ENCODE measurements around the gene KDM6A.
"Not testable (repeated sequence)": the region's sequence is repeated elsewhere in the genome, so short reads cannot be mapped to it uniquely, and the experiment has no call there.

KDM6A gene

DNA sequence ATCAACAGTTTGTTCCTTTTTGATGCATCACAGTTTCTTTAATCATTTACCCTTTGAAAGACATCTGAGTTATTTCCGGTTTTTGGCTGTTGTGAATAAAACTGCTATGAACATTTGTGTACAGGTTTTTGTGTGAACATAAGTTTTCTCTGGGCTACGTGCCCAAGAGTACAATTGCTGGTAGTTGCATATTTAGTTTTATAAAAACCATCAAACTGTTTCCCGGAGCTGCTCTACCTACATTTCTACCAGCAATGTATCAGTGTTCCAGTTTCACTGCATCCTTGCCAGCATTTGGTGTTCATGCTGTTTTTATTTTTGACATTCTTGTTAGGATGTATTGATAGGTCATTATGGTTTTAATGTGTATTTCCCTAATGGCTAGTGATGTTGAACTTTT lies 17.3 kb downstream of the KDM6A start:
- no peak for DNase-seq

GRCh38 chrX:44890687-44891086 lies 17.7 kb downstream of the KDM6A start:
- DNase-seq = not testable (repeated sequence)

GRCh38 chrX:44891642-44892041 lies 18.7 kb downstream of the KDM6A start:
- DNase-seq = no peak

GRCh38 chrX:44896876-44897186 lies 23.8 kb downstream of the KDM6A start:
- DNase-seq = no peak

DNA sequence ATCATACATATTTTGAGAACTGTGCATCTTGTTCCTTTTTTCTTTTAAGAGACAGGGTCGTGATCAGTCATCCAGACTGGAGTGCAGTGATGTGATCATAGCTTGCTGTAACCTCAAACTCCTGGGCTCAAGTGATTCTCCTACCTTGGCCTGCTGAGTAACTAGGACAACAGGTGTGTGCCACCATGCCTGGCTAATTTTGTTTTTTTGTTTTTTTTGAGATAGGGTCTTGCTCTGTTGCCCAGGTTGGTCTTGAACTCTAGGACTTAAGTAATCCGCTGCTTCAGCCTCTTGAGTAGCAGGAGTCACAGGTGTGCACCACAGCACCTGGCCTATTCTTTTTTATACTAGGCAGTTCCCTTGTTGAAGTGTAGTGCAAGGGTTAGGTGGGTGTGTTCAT lies 24.6 kb downstream of the KDM6A start:
- no peak for DNase-seq

- no peak for DNase-seq
Observed at GRCh38 chrX:44898411-44899221, 25.6 kb downstream of the KDM6A start.

GRCh38 chrX:44899946-44900345 lies 27.0 kb downstream of the KDM6A start:
- no peak for DNase-seq

GRCh38 chrX:44903107-44903506 lies 30.1 kb downstream of the KDM6A start:
- DNase-seq = no peak

DNA sequence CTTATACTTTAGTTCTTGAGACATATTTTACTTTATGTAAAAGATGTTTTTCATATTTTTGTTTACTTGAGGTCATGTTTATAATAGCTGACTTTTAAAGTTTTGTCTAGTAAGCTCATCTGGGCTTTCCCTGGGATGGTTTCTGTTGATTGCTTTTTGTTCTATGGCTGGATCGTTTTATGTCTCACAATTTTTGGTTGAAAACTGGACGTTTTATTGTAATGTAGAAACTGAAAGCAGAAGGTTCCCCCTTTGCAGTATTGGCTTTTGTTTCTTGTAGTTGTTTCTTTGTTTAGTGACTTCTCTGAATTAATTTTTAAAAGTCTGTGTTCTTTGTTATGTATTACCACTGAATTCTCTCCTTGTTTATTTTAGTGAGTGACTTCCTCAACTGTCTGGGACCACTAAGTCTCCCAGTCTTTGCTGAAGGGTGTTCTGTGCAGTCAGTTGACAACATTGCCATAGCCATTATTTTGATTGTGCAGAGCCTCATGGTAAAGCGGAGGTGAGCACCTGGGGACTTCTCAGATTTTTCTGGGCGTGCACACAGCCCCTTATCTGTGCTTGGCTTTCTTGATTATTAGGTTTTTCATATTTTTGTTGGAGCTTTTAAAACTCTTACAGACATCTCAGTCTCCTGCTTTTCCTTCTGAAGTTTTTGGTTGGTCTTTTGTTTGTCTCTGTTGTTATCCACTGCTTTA lies 31.0 kb downstream of the KDM6A start:
- peak in 1 of 2 donors; percentile 33 for DNase-seq

DNA sequence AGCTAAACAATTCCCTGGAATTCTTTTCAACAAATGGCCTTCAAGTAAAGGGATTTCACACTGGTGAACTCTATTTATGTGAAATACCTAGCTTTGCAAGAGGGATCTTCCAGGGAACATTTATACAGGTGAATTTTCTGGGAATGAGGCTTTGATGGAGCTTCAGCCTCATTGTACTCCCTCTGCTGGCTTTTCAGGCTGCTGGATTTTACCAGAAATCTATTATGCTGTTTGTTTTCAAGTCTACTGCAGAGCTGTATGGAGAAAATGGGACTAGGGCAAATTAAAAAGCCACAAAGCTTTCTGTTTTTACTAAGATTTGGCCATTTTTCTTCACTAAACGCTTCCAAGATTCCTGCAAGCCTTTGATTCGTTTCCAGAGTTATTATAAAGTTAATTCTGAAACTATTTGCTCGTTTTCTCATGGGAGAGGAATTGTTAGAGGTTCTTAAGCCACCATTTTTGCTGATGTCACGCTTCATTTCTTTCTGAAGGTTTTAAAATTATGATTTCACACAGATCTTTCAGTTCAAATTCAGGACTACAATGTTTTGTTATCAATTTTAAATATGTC lies 31.6 kb downstream of the KDM6A start:
- DNase-seq = no peak

GRCh38 chrX:44906041-44906440 lies 33.1 kb downstream of the KDM6A start:
- DNase-seq = no peak

DNA sequence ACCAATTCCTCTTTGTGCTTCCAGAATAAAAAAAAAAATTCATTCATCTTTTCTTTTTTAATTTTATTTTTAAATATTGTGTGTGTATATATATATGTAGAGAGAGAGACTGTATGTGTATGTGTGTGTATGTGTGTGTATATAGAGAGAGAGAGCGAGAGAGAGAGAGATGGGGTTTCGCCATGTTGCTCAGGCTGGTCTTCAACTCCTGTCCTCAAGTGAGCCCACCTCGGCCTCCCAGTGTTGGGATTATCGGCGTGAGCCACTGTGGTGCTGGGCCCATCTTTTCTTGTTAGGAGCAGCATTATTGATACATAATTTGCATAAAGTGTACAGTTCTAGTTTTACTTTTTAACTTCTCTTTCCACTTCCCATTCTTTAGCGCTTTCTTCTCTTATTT lies 33.6 kb downstream of the KDM6A start:
- DNase-seq = no peak

DNA sequence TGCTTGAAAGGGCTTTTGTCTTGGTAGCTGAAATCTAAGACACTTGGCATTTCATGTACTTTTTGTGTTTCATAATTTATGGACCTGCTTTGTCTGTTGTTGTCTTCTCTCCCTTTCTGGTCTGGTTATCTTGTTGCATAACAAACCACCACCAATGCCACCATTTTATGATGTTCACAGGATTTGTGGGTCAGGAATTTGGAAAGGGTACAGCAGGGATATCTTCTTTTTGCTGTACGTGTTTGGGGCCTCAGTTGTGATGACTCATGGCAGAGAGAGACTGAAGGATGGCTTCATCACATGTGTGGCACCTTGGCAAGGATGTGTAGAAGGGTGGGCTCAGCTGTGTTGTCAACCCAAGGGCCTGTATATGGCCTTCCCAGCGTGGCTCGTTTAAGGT lies 35.2 kb downstream of the KDM6A start:
- DNase-seq = no peak

GRCh38 chrX:44908827-44909226 lies 35.8 kb downstream of the KDM6A start:
- DNase-seq = no peak

DNA sequence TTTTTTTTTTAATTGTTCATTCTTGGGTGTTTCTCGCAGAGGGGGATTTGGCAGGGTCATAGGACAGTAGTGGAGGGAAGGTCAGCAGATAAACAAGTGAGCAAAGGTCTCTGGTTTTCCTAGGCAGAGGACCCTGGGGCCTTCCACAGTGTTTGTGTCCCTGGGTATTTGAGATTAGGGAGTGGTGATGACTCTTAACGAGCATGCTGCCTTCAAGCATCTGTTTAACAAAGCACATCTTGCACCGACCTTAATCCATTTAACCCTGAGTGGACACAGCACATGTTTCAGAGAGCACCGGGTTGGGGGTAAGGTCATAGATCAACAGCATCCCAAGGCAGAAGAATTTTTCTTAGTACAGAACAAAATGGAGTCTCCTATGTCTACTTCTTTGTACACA lies 37.5 kb downstream of the KDM6A start:
- DNase-seq = not testable (repeated sequence)

- DNase-seq = not testable (repeated sequence)
Observed at GRCh38 chrX:44911074-44911600, 38.1 kb downstream of the KDM6A start.

GRCh38 chrX:44913656-44914531 lies 40.9 kb downstream of the KDM6A start:
- no peak for DNase-seq

DNA sequence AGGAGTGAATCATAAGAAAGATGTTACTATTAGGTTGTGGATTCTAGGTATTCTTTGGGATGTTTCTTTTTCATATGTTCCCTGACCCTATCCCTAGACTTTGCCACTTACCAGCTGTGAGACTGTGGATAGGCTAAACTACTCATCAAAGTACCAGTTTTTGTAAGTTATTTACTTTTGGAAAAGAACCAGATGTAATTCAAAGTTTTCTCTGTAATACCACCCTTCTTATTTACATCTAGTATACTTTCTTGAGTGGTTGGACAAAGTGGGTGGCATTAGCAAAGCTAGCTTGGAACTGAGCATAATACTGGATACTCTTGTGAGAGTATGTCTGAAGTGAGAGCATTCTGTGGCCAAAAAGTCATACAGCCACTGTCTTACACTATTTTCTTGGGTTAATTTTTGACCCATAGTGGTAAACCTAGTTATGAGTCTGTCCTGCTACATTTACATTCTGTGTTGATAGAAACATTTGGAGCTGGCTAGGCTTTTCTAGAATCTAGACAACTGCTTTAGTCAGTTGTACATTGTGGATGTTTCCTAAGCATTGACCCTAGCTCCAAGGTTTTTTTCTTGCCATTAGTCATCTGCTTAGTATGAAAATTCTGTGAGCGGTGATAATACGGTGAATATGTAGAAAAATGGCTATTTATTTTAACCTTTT lies 41.7 kb downstream of the KDM6A start:
- no peak for DNase-seq

GRCh38 chrX:44915361-44915868 lies 42.4 kb downstream of the KDM6A start:
- DNase-seq = no peak

GRCh38 chrX:44918722-44919121 lies 45.7 kb downstream of the KDM6A start:
- DNase-seq = no peak

DNA sequence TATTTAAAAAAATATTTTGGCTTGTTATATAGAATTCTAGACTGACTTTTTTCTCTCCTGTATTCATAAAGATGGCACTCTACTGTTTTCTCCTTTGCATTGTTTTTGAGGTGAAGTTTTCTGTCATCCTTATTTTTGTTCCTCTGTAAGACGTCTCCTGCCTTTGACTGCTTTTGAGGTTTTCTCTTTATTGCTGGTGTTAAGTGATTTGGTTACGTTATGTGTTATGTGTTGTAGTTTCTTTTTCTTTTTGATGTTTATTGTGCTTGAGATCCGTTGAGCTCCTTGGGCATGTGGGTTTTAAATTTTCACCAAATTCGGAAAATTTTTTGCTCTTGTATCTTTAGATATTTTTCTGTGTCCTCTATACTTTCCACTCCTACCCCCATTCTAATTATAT lies 50.0 kb downstream of the KDM6A start:
- DNase-seq = no peak

DNA sequence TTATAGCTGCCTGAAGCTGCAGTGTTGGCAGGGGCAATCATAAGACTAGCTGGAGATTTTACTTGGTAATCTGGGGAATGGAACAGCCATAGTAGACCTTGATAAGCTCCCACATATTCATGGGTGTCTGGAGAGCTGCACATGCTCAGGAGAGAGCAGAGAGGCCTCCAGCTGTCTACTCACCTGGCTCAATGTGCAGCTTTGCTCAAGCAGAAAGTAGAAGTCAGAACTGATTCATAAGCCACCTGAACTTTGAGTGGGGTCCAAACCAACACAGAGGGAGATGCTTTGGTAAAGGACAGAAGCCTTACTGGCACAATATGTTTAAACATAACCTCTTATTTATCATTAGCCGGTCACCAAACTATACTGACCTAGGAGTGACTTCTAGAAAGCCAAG lies 54.4 kb downstream of the KDM6A start:
- DNase-seq = no peak

All from inflammatory macrophage treated with lipopolysaccharide for 1 hour (primary cell).